Breast epithelium (tissue), 4 donors: ENCODE results near the gene NGF. TPM values are rescaled to one million over a fixed set of nuclear protein-coding genes. Genes with fewer than 3 reads are reported as not detected.
A peak's percentile ranks its signal among the peaks of the same experiment; 100 is the strongest.

Experiments
- DNase-seq, 2 donors: peaks; one replicate each; pipeline ENCODE4 v3.0.0-alpha.2; 2019; ENCODE audit warnings: low spot score in 2 of 2
- H3K27ac ChIP-seq, 2 donors: fragments of 200-600 bp; sonication (generic) in 1 of 2; one replicate each; pipeline ENCODE4 v1.5.1; 2016 to 2019; ENCODE audit warnings: mild to moderate bottlenecking in 1 of 2
- H3K27me3 ChIP-seq, 2 donors: fragments of 200-600 bp; sonication (generic) in 1 of 2; one replicate each; pipeline versions ENCODE4 v1.5.1 to v1.6.0; 2017 to 2019; ENCODE audit warnings: control low read depth in 1 of 2, mild to moderate bottlenecking in 1 of 2
- H3K36me3 ChIP-seq: fragments of 200-600 bp; one replicate; pipeline ENCODE4 v1.5.1; 2019
- H3K4me1 ChIP-seq, 2 donors: fragments of 200-600 bp; sonication (generic); one replicate each; pipeline ENCODE4 v1.5.1; 2016 to 2019; ENCODE audit warnings: control low read depth in 1 of 2
- H3K4me3 ChIP-seq, 3 donors: fragments of 200-600 bp; sonication (generic); 1 replicate in 2 of 3; 2 replicates in 1 of 3; pipeline ENCODE4 v1.5.1; 2016 to 2019; ENCODE audit warnings: mild to moderate bottlenecking in 3 of 3, moderate library complexity in 2 of 3
- H3K9me3 ChIP-seq, 2 donors: fragments of 200-600 bp; sonication (generic) in 1 of 2; one replicate each; pipeline ENCODE4 v1.5.1; 2016 to 2019; ENCODE audit warnings: control low read depth in 1 of 2
- POLR2A ChIP-seq: fragments of 450-650 bp; IDR thresholded peaks from one replicate; pipeline ENCODE4 v1.6.1; 2016; ENCODE audit warnings: antibody characterized with exemption, mild to moderate bottlenecking, moderate library complexity
- POLR2AphosphoS5 ChIP-seq, 3 donors: sonication (generic); formaldehyde crosslinking; IDR thresholded peaks; one replicate each; pipeline ENCODE4 v1.6.1; 2017; ENCODE audit warnings: antibody characterized with exemption in 3 of 3
- intact Hi-C: fragments of 100-400 bp; cut with DNase I; formaldehyde crosslinking; loops from one replicate; pipeline ENCODE4 v1.15.1; 2023; ENCODE audit warnings: low total_unique reads
- total RNA-seq, 3 donors: library from RNA; depleted of rRNA; stranded (reverse); fragments of >200 nt; gene quantifications; one replicate each; pipeline ENCODE4 v1.1.0, GENCODE V29; 2016
- TF ChIP-seq, protein P1 (sequence below), 3 donors: fragments of 450-650 bp; IDR thresholded peaks; one replicate each; pipeline ENCODE4 v1.5.1; 2016 to 2017; ENCODE audit warnings: antibody characterized with exemption in 3 of 3, mild to moderate bottlenecking in 3 of 3, moderate library complexity in 3 of 3

The NGF gene
- total RNA-seq, 3 donors from 2014 or later = 0.64 to 7.2 (median 3.4) TPM

- TF ChIP-seq POLR2A (no peak), POLR2AphosphoS5 (IDR thresholded peaks at IDR 0.05) (peak in 2 of 3 donors; percentile 18 to 38)
- H3K27me3 ChIP-seq = no peaks in the 10 kb centered on the region
- H3K9me3 ChIP-seq = peaks cover 0 to 7% of the 10 kb centered on the region in 2 donors
- H3K4me3 ChIP-seq = peak overlapping the region in 2 of 3 donors; percentile 6 to 9
- H3K36me3 ChIP-seq = no peaks in the 10 kb centered on the region
- H3K4me1 ChIP-seq = no peaks in the 10 kb centered on the region
- H3K27ac ChIP-seq = no peak overlapping the region
- DNase-seq = no peak
- intact Hi-C loops = no loop called here
These were observed 58.0 kb downstream of the NGF start for GRCh38 chr1:115280064-115280463.

- H3K27ac ChIP-seq = no peak overlapping the region
- no peak for TF ChIP-seq POLR2AphosphoS5 (IDR thresholded peaks at IDR 0.05)
- no peak for TF ChIP-seq POLR2A
- TF ChIP-seq, protein P1, sequence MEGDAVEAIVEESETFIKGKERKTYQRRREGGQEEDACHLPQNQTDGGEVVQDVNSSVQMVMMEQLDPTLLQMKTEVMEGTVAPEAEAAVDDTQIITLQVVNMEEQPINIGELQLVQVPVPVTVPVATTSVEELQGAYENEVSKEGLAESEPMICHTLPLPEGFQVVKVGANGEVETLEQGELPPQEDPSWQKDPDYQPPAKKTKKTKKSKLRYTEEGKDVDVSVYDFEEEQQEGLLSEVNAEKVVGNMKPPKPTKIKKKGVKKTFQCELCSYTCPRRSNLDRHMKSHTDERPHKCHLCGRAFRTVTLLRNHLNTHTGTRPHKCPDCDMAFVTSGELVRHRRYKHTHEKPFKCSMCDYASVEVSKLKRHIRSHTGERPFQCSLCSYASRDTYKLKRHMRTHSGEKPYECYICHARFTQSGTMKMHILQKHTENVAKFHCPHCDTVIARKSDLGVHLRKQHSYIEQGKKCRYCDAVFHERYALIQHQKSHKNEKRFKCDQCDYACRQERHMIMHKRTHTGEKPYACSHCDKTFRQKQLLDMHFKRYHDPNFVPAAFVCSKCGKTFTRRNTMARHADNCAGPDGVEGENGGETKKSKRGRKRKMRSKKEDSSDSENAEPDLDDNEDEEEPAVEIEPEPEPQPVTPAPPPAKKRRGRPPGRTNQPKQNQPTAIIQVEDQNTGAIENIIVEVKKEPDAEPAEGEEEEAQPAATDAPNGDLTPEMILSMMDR (IDR thresholded peaks at IDR 0.05) = no peak
- intact Hi-C loops = no loop called here
These were observed 59.8 kb downstream of the NGF start for GRCh38 chr1:115278211-115278610.

DNA sequence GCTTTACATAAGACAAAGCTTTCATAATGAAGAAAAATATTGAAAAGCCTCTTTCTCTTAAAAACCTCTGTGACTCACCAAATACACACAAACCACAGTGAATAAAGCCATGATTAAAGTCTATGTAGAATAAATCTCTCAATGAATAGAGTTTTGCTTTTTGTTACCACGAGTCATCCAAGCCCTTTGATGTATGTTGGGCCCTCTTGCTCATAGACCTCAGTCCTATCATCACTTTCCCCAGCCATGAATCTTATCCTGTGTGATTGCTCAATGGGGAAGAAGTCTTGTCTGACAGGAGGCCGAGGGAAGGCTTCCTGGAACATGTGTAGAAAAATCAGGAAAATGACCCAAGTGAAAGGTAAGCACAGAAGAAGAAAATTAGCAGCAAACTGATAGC lies 60.8 kb downstream of the NGF start:
- Histone ChIP-seq H3K4me1 (no peaks in the 10 kb centered on the region), H3K4me3 (no peak overlapping the region), H3K27me3 (no peaks in the 10 kb centered on the region), H3K9me3 (peaks cover 0 to 7% of the 10 kb centered on the region in 2 donors), H3K27ac (no peak overlapping the region), H3K36me3 (no peaks in the 10 kb centered on the region)
- no peak for DNase-seq
- TF ChIP-seq POLR2AphosphoS5 (IDR thresholded peaks at IDR 0.05) (peak in 2 of 3 donors; percentile 56 to 81), POLR2A (no peak)
- intact Hi-C loops = no loop called here

More at GRCh38 chr1:115278211-115278610, 59.8 kb downstream of the NGF start:
- no peak for DNase-seq
- Histone ChIP-seq H3K27me3 (no peaks in the 10 kb centered on the region), H3K9me3 (peaks cover 0 to 7% of the 10 kb centered on the region in 2 donors), H3K4me3 (no peak overlapping the region), H3K36me3 (no peaks in the 10 kb centered on the region), H3K4me1 (no peaks in the 10 kb centered on the region)

DNA sequence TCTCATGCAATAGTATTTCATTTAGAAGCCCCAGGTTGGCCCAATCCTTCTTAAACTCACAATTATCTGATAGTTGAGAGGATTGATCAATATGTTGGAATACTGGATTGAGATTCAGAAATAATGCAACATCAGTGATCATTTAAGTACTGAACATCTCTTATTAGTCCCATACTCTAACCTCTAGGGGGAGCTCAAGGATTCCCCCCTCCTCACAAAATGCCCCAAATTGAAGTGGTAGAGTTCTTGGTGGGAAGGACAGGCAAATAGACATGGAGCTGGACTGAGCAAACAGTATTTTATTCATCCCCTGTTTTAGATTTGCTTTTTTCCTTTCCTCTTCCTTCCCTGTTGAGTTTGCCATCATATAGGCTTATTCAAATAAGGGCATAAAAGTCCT lies 62.8 kb downstream of the NGF start:
- no peaks in the 10 kb centered on the region for H3K4me1 ChIP-seq
- H3K9me3 ChIP-seq = peaks cover 0 to 7% of the 10 kb centered on the region in 2 donors
- DNase-seq = no peak
- TF ChIP-seq, protein P1 (IDR thresholded peaks at IDR 0.05) = no peak
- TF ChIP-seq POLR2AphosphoS5 (IDR thresholded peaks at IDR 0.05) (no peak), POLR2A (no peak)
- H3K27me3 ChIP-seq = no peaks in the 10 kb centered on the region
- H3K36me3 ChIP-seq = no peaks in the 10 kb centered on the region
- no peak overlapping the region for H3K4me3 ChIP-seq
- intact Hi-C loops = no loop called here
- no peak overlapping the region for H3K27ac ChIP-seq

GRCh38 chr1:115274467-115274866 lies 63.6 kb downstream of the NGF start:
- Histone ChIP-seq H3K9me3 (peaks cover 0 to 7% of the 10 kb centered on the region in 2 donors), H3K27me3 (no peaks in the 10 kb centered on the region), H3K4me1 (no peaks in the 10 kb centered on the region), H3K27ac (no peak overlapping the region), H3K4me3 (no peak overlapping the region), H3K36me3 (no peaks in the 10 kb centered on the region)
- intact Hi-C loops = no loop called here
- TF ChIP-seq POLR2A (no peak), POLR2AphosphoS5 (IDR thresholded peaks at IDR 0.05) (no peak)
- TF ChIP-seq, protein P1 (IDR thresholded peaks at IDR 0.05) = no peak
- DNase-seq = no peak

DNA sequence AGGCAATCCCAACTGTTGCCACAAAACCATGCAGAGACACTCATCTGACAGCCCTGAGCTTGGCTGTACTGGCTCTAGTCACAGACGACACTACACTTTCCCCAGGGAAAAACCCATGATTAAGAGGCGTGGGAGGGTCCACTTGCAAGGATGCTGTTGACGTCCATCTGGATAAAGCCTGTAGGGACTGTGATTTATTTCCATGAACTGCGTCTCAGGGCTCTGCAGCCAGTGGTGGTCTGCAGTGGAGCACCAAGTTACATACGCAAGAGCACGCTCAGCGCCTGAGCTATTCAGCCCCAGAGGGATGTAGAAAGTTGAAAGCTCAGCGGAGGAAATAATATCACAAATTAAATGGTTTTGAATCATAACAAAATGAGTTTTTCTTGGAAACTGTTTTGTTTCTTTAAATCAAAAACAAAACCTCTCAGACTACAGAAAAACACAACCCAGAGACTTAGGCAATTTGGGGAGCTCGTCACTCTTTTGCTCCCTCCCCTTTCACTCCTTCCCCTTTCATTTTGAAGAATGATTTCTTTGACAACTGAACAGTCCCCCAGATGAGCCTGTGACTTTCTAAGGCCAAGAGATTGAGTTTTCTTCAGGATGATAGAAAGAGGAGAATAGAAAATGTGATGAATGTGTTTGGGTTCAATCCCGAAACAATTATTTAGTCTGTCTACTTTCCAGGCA lies 71.2 kb downstream of the NGF start:
- peak overlapping the region in 1 of 2 donors; percentile 48 for H3K27ac ChIP-seq
- H3K4me1 ChIP-seq = no peaks in the 10 kb centered on the region
- H3K36me3 ChIP-seq = no peaks in the 10 kb centered on the region
- no peak overlapping the region for H3K4me3 ChIP-seq
- no peaks in the 10 kb centered on the region for H3K9me3 ChIP-seq
- TF ChIP-seq, protein P1 (IDR thresholded peaks at IDR 0.05) = no peak
- TF ChIP-seq POLR2A (no peak), POLR2AphosphoS5 (IDR thresholded peaks at IDR 0.05) (no peak)
- DNase-seq = no peak
- intact Hi-C loops = no loop called here
- no peaks in the 10 kb centered on the region for H3K27me3 ChIP-seq
